RWPE1 (cell line): ENCODE measurements around the gene MYO7A.

ENCODE experiments used
- CTCF ChIA-PET: fragments of 350-600 bp; sonication (Branson Sonifier 250); formaldehyde crosslinking; extraction: SDS; loops from one replicate; lab custom pipeline; 2021; lab: Yijun Ruan, JAX
- POLR2A ChIA-PET: fragments of 400-600 bp; formaldehyde crosslinking; extraction: SDS; loops from one replicate; lab custom pipeline; 2020; ENCODE audit warnings: antibody characterized with exemption; ENCODE audit not compliant: low non-redundant PET; lab: Yijun Ruan, JAX
- DNase-seq: peaks from one replicate; pipeline ENCODE4 v3.0.0; 2012; ENCODE audit warnings: low spot score
- H3K27ac ChIP-seq: fragments of 450-650 bp; 2 replicates; pipeline ENCODE4 v1.5.1; 2017
- TF ChIP-seq, protein P1 (sequence below): fragments of 450-650 bp; conservative IDR thresholded peaks from 2 replicates; pipeline ENCODE4 v1.5.1; 2017; ENCODE audit warnings: low read depth, mild to moderate bottlenecking

Gene MYO7A

DNA sequence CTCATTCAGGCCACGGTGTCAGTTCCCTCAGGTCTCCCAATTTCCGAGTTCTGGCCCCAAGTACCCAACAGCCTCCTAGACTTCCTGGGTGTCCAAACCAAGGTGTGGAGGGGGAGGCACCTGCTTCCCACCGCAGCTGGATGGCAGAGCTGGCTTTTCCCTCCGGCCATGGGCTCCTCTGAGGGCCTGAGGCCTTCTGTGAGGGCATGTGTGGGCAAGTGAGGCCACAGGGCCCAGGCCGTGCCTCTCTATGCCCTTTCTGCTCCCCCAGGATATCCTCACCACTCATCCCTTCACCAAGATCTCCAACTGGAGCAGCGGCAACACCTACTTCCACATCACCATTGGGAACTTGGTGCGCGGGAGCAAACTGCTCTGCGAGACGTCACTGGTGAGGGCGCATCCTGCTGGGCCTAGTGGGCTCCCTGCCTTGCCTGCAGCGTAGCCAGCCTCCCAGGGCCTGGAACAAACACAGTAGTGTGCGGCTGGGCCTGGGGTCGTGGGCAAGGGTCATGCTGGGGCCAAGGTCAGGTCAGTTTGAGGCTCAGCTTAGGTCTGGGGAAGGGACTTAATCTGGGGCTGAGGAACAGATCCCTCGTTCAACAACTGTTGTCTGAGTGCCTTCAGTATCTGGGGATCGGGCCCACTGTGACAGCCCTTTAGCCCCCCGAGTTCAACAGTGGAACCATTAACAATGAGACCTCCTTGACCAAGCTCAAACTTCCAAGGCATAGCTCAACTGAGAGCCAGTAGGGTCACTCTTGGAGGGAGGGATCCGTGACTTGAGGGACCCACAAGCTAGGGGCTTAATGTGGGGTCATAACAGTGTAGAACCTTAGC lies 85.8 kb downstream of the MYO7A start:
- CTCF ChIA-PET: no interaction called here
- H3K27ac ChIP-seq: no peak overlapping the region

DNA sequence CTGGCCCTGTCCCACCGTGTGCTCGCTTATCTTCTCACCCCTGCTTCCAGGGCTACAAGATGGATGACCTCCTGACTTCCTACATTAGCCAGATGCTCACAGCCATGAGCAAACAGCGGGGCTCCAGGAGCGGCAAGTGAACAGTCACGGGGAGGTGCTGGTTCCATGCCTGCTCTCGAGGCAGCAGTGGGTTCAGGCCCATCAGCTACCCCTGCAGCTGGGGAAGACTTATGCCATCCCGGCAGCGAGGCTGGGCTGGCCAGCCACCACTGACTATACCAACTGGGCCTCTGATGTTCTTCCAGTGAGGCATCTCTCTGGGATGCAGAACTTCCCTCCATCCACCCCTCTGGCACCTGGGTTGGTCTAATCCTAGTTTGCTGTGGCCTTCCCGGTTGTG lies 86.5 kb downstream of the MYO7A start:
- CTCF ChIA-PET: interaction anchor here (0.7 kb wide), 1 partner anchor 21 kb away, joined by 3 read pairs; no protein-coding TSS in a partner anchor
- DNase-seq: no peak
- POLR2A ChIA-PET: no interaction called here
- H3K27ac ChIP-seq: no peak overlapping the region
- TF ChIP-seq, protein P1, sequence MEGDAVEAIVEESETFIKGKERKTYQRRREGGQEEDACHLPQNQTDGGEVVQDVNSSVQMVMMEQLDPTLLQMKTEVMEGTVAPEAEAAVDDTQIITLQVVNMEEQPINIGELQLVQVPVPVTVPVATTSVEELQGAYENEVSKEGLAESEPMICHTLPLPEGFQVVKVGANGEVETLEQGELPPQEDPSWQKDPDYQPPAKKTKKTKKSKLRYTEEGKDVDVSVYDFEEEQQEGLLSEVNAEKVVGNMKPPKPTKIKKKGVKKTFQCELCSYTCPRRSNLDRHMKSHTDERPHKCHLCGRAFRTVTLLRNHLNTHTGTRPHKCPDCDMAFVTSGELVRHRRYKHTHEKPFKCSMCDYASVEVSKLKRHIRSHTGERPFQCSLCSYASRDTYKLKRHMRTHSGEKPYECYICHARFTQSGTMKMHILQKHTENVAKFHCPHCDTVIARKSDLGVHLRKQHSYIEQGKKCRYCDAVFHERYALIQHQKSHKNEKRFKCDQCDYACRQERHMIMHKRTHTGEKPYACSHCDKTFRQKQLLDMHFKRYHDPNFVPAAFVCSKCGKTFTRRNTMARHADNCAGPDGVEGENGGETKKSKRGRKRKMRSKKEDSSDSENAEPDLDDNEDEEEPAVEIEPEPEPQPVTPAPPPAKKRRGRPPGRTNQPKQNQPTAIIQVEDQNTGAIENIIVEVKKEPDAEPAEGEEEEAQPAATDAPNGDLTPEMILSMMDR: no peak

More for the DNA sequence above, 85.8 kb downstream of the MYO7A start:
- TF ChIP-seq, protein P1: no peak
- POLR2A ChIA-PET: no interaction called here
- no peak for DNase-seq

DNA sequence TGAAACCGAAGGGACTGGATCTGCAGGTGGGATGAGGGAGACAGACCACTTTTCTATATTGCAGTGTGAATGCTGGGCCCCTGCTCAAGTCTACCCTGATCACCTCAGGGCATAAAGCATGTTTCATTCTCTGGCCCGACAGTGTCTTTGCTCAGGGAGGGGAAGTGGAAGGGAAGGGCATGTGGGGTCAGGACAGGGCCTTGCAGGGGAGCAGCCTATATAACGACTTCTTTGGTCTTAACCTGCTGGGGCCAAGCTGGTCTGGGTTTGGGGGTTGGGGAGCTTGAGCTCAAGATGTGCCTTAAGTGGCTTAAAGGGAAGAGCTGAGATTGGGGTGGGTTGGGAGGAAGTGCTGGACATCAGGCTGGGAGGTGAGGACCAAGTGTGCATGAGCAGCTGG lies 87.1 kb downstream of the MYO7A start:
- POLR2A ChIA-PET: no interaction called here
- TF ChIP-seq, protein P1: no peak
- no peak for DNase-seq
- CTCF ChIA-PET: interaction anchor here (0.7 kb wide), 1 partner anchor 21 kb away, joined by 3 read pairs; no protein-coding TSS in a partner anchor
- no peak overlapping the region for H3K27ac ChIP-seq

DNA sequence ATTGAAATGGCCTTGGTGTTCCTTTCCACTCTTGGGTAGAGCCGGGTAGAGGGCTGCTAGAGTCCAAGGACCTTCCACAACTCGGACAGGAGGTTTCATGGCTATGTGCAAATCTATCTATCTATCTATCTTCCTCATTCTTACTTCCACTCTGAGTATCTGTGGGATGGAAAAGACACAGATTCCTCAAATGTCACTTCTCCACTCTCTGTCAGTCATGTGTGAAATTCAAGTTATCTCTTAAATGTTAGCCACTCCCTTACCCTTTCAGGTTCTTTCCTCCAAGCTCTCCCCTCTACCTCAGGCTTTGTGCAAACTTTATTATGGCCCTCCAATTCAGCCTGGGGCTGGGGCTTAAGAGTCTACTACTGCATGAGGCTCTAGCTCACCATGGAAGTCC lies 89.1 kb downstream of the MYO7A start:
- H3K27ac ChIP-seq: no peak overlapping the region
- TF ChIP-seq, protein P1: no peak
- POLR2A ChIA-PET: no interaction called here
- no peak for DNase-seq
- CTCF ChIA-PET: no interaction called here

DNA sequence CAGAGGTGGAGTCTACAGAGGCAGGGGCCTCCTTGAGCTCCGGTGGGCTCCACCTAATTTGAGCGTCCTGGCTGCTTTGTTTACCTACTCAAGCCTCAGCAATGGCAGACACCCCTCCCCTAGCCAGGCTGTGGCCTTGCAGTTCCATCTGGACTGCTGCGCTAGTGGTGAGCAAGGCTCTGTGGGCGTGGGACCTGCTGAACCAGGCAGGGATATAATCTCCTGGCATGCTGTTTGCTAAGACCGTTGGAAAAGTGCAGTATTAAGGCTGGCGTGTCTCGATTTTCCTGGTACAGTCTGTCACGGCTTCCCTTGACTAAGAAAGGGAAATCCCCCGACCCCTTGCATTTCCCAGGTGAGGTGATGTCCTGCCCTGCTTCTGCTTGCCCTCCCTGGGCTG lies 95.8 kb downstream of the MYO7A start:
- no peak overlapping the region for H3K27ac ChIP-seq
- CTCF ChIA-PET: no interaction called here
- DNase-seq: no peak
- TF ChIP-seq, protein P1: no peak
- POLR2A ChIA-PET: no interaction called here

DNA sequence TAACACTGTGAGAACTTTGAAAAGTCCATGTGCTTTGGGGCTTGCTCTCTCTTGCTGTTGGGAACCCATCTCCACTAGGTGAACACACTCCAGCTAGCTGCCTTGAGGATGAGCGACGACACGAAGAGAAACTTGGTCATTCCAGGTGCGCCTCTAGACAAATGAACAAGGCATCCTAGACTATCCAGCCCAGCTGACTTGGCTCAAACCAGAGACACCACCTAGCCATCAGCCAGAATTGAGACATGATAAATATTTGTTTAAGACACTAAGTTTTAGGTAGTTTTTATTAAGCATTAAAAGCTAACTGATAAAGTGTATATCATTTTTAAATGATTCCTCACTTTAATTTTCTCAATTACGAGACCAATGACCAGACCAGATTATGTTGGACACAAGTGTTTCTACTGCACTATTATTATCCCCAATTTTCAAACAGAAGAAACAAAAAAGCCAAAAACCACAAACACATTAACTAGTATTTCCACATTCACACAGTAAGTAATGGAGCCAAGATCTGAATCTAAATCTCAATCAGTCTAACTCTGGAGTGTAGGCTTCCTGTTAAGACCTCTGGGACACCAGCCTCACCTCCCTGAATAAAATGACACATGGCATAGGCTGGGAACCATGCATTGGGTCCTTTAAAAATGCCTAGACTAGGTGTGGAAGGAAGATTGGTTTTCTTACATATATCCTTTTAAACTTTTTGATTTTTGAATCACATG lies 103.0 kb downstream of the MYO7A start:
- ChIA-PET CTCF (interaction anchor here (0.7 kb wide), 1 partner anchor 790 kb away, joined by 3 read pairs; no protein-coding TSS in a partner anchor), POLR2A (no interaction called here)
- H3K27ac ChIP-seq: no peak overlapping the region
- no peak for DNase-seq
- TF ChIP-seq, protein P1: no peak
